Gastrocnemius medialis (tissue), 4 donors: ENCODE results near the gene SAMHD1. TPM values are rescaled to one million over a fixed set of nuclear protein-coding genes. Genes with fewer than 3 reads are reported as not detected.
A peak's percentile ranks its signal among the peaks of the same experiment; 100 is the strongest.
"Not testable (repeated sequence)": the region's sequence is repeated elsewhere in the genome, so short reads cannot be mapped to it uniquely, and the experiment has no call there.

Experiments used
- ATAC-seq, 2 donors: fragments of 150-250 bp; one replicate each; pipeline ENCODE4 v1.9.1; 2016
- DNase-seq, 2 donors: peaks; one replicate each; pipeline ENCODE4 v3.0.0-alpha.2; 2019
- H3K27ac ChIP-seq, 4 donors: fragments of 200-600 bp; sonication (generic); 1 replicate in 1 of 4; 2 replicates in 3 of 4; pipeline ENCODE4 v1.5.1; 2016 to 2018; ENCODE audit warnings: mild to moderate bottlenecking in 2 of 4, moderate library complexity in 1 of 4
- H3K27me3 ChIP-seq, 3 donors: fragments of 200-600 bp; sonication (generic) in 2 of 3; 1 replicate in 1 of 3; 2 replicates in 2 of 3; pipeline versions ENCODE4 v1.5.1 to v1.6.0; 2016 to 2019; ENCODE audit warnings: mild to moderate bottlenecking in 1 of 3, moderate library complexity in 1 of 3
- H3K36me3 ChIP-seq, 2 donors: fragments of 200-600 bp; sonication (generic) in 1 of 2; one replicate each; pipeline ENCODE4 v1.5.1; 2017 to 2018
- H3K4me1 ChIP-seq, 2 donors: fragments of 200-600 bp; sonication (generic) in 1 of 2; one replicate each; pipeline ENCODE4 v1.5.1; 2016 to 2017; ENCODE audit warnings: mild to moderate bottlenecking in 2 of 2
- H3K4me3 ChIP-seq, 4 donors: fragments of 200-600 bp; sonication (generic) in 3 of 4; 1 replicate in 1 of 4; 2 replicates in 3 of 4; pipeline ENCODE4 v1.5.1; 2016 to 2019; ENCODE audit warnings: mild to moderate bottlenecking in 2 of 4
- H3K9me3 ChIP-seq, 3 donors: fragments of 200-600 bp; sonication (generic) in 2 of 3; 1 replicate in 1 of 3; 2 replicates in 2 of 3; pipeline ENCODE4 v1.5.1; 2016 to 2019
- POLR2A ChIP-seq, 2 donors: fragments of 450-650 bp; IDR thresholded peaks; one replicate each; pipeline ENCODE4 v1.6.1; 2017; ENCODE audit warnings: antibody characterized with exemption in 2 of 2, mild to moderate bottlenecking in 2 of 2, moderate library complexity in 2 of 2
- in situ Hi-C, 4 donors: fragments of 200-750 bp; cut with MboI; loops; one replicate each; pipeline versions ENCODE4 v1.15.0 to v1.8.0; 2017; ENCODE audit warnings: low sequenced_read_pairs in 4 of 4
- intact Hi-C: fragments of 100-400 bp; cut with DNase I; formaldehyde crosslinking; loops from one replicate; pipeline ENCODE4 v1.15.1; 2023; ENCODE audit warnings: low total_unique reads
- total RNA-seq, 4 donors: library from RNA; depleted of rRNA; stranded (reverse); fragments of >200 nt; gene quantifications; one replicate each; pipeline versions ENCODE4 v1.1.0 to v1.2.3, GENCODE V29; 2016
- TF ChIP-seq, protein P1 (sequence below), 5 experiments: fragments of 450-650 bp in 3 of 5; fragments of 200-600 bp in 2 of 5; sonication (generic) in 2 of 5; IDR thresholded peaks in 4 of 5; conservative IDR thresholded peaks in 1 of 5; 1 replicate in 4 of 5; 2 replicates in 1 of 5; pipeline ENCODE4 v1.5.1; 2016 to 2019; ENCODE audit warnings: antibody characterized with exemption in 5 of 5, mild to moderate bottlenecking in 3 of 5, moderate library complexity in 3 of 5

Gene SAMHD1
- 10 to 100 TPM; 37.5 to 84.1 (median 69.4) TPM for total RNA-seq

- Histone ChIP-seq H3K4me1 (peaks cover 13 to 32% of the 10 kb centered on the region in 2 donors), H3K36me3 (peaks cover 0 to under 1% of the 10 kb centered on the region in 2 donors), H3K27ac (peak within 1 kb of the TSS; percentile 81 to 98 (median 91)), H3K9me3 (no peaks in the 10 kb centered on the region), H3K4me3 (peak within 1 kb of the TSS; percentile 89 to 100 (median 98)), H3K27me3 (no peaks in the 10 kb centered on the region)
- in situ Hi-C loops, result no loop called here
- intact Hi-C loops, result loop anchor here (5.0 kb wide), 1 partner anchor 146 kb away; the partner anchor contains the start of gene RBL1
- TF ChIP-seq, protein P1, sequence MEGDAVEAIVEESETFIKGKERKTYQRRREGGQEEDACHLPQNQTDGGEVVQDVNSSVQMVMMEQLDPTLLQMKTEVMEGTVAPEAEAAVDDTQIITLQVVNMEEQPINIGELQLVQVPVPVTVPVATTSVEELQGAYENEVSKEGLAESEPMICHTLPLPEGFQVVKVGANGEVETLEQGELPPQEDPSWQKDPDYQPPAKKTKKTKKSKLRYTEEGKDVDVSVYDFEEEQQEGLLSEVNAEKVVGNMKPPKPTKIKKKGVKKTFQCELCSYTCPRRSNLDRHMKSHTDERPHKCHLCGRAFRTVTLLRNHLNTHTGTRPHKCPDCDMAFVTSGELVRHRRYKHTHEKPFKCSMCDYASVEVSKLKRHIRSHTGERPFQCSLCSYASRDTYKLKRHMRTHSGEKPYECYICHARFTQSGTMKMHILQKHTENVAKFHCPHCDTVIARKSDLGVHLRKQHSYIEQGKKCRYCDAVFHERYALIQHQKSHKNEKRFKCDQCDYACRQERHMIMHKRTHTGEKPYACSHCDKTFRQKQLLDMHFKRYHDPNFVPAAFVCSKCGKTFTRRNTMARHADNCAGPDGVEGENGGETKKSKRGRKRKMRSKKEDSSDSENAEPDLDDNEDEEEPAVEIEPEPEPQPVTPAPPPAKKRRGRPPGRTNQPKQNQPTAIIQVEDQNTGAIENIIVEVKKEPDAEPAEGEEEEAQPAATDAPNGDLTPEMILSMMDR (IDR thresholded peaks at IDR 0.05 in 4 of 5, conservative IDR thresholded peaks at IDR 0.05 in 1 of 5), result peak in 3 of 5 experiments; percentile 12 to 37 (median 16)
- peak; percentile 82 to 86 for TF ChIP-seq POLR2A (IDR thresholded peaks at IDR 0.05)
- peak; percentile 96 to 97 for ATAC-seq
- DNase-seq, result peak; percentile 97 to 98
These were observed at the start of gene SAMHD1 for GRCh38 chr20:36951198-36951978. SAMHD1 (minus strand) TSS chr20:36951708; CDS start chr20:36951643, 65 bp downstream.

GRCh38 chr20:37000171-37000570 lies 48.7 kb upstream of the SAMHD1 start:
- H3K4me1 ChIP-seq, intact Hi-C loops, ATAC-seq, in situ Hi-C loops, H3K27me3 ChIP-seq, H3K4me3 ChIP-seq, H3K27ac ChIP-seq, DNase-seq, H3K9me3 ChIP-seq, H3K36me3 ChIP-seq: not testable (repeated sequence)

DNA sequence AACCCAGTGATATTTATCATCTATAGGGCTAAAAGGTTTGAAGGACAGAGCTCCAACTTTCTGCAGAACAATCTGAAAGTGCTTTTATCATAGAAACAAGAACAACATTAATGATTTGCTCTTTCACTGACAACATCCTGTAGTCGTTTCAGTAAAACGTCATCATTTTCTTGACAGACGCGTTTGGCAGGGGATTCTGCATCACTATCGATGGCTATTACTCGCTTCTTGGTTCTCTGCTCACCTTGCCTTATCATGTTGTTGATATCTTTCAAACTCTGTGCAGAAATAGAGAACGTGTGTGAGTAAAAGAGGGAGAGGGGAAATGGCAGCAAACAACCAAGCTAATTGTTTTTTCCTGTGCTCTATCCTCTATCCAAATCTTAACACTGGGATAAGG lies 47.1 kb upstream of the SAMHD1 start:
- H3K27ac ChIP-seq, result no peak overlapping the region
- ATAC-seq, result no peak
- H3K9me3 ChIP-seq, result no peaks in the 10 kb centered on the region
- H3K36me3 ChIP-seq, result no peaks in the 10 kb centered on the region
- no peak for TF ChIP-seq POLR2A (IDR thresholded peaks at IDR 0.05)
- TF ChIP-seq, protein P1 (IDR thresholded peaks at IDR 0.05 in 4 of 5, conservative IDR thresholded peaks at IDR 0.05 in 1 of 5), result no peak
- intact Hi-C loops, result no loop called here
- no peaks in the 10 kb centered on the region for H3K4me1 ChIP-seq
- H3K27me3 ChIP-seq, result no peaks in the 10 kb centered on the region
- no peak for DNase-seq
- no peak overlapping the region for H3K4me3 ChIP-seq
- in situ Hi-C loops, result no loop called here

- in situ Hi-C loops, result no loop called here
- Histone ChIP-seq H3K4me3 (no peak overlapping the region), H3K36me3 (no peaks in the 10 kb centered on the region), H3K4me1 (no peaks in the 10 kb centered on the region), H3K9me3 (no peaks in the 10 kb centered on the region), H3K27me3 (no peaks in the 10 kb centered on the region), H3K27ac (no peak overlapping the region)
- no peak for TF ChIP-seq POLR2A (IDR thresholded peaks at IDR 0.05)
- TF ChIP-seq, protein P1 (IDR thresholded peaks at IDR 0.05 in 4 of 5, conservative IDR thresholded peaks at IDR 0.05 in 1 of 5), result no peak
- no peak for ATAC-seq
- intact Hi-C loops, result no loop called here
- DNase-seq, result no peak
These were observed 45.6 kb upstream of the SAMHD1 start for GRCh38 chr20:36997121-36997520.

- H3K36me3 ChIP-seq, H3K27me3 ChIP-seq, DNase-seq, in situ Hi-C loops, H3K9me3 ChIP-seq, H3K27ac ChIP-seq, H3K4me1 ChIP-seq, intact Hi-C loops, ATAC-seq, H3K4me3 ChIP-seq: not testable (repeated sequence)
These were observed 42.7 kb upstream of the SAMHD1 start for GRCh38 chr20:36994221-36994620.
